GM19372 (cell line): ENCODE results near the gene SUB1.

Experiments
- ATAC-seq: cut with Tn5 transposase; IDR thresholded peaks from one replicate; pipeline ENCODE4 v1.9.1; 2021; ENCODE audit warnings: mild to moderate bottlenecking, low read depth, moderate library complexity; ENCODE audit not compliant: unreplicated experiment

SUB1 gene

DNA sequence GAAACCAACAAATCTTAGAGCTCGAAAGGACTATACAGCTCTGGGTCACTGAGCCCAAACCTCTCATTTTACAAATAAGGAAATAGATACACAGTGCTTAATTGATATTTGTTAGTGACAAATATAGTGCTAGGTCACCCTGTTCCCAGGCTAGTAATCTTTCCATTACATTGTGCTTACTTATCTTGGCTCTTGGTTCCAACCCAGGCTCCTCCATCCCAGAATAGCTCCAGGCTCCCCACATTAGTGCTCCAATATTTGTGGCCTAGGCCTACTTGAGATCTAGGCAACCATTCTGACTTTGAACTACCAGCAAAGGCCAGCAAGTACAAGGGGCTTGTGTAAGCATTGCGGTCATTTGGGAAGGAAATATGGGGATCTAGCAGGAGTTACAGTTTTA is 21.7 kb upstream of the SUB1 start:
- no peak for ATAC-seq

DNA sequence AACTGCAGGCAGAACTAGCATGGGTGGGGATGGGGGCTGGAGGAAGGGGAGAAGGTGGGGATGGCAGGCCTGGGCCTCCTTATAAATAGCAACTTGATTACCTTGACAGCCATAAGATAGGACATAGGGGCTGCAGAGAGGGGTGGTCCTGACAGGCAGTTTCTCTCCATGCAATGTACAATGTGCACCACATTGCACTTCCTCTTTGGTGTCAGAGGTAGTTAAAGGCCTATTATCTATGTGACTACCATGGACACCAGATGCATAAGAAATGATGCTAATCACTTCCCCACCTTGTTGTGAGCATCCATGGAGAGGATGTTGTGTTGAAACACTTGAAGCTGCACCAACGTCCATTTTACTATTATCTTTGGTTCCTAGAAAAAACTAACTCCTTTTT is 20.2 kb upstream of the SUB1 start:
- no peak for ATAC-seq

DNA sequence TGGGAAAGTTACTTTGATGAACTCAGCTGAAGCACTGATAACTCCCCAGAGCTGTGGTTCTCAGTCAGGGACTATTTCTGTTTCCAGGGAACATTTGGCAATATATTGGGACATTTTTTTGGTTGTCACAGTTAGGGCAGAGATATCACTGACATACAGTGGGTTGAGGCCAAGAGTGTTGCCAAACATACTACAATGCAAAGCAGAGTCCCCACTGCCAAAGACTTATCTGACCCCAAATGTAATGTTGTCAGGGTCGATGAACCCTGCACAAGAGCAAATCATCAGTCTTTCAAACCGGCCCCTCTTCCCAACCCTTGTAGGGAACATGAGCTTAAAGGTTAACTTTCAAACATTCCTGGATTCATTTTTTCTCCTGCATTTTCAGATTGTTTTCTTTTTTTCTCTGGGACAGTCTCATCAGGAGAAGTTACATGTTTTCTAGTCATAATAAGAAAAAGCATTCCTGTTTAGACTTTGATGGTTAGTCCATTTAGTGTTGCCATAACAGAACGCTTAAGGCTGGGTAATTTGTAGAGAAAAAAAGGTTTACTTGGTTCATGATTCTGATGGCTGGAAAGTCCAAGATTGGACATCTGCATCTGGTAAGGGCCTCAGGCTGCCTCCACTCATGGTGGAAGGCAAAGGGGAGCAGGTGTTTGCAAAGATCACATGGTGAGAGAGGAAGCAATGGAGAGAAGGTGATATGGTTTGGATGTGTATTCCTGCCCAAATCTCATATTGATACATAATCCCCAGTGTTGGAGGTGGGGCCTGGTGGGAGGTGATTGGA is 18.8 kb upstream of the SUB1 start:
- ATAC-seq, result no peak

DNA sequence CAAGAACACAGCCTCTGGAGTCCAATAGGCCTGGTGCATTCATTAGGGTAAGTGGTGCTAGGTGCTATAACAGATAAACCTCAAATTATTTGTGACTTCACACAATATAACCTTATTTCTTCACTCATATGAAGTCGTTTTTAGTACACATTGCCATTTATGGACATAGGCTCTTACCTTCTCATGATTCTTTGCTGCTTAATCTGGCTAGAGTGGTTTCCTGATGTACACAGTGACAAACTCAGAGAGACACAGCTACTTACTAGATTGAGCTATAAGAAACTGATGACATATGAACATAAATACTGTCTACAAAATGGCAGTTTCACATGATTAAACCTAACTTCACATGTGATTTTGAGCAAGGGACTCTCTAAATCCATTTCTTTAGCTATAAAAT is 14.2 kb upstream of the SUB1 start:
- ATAC-seq, result no peak

DNA sequence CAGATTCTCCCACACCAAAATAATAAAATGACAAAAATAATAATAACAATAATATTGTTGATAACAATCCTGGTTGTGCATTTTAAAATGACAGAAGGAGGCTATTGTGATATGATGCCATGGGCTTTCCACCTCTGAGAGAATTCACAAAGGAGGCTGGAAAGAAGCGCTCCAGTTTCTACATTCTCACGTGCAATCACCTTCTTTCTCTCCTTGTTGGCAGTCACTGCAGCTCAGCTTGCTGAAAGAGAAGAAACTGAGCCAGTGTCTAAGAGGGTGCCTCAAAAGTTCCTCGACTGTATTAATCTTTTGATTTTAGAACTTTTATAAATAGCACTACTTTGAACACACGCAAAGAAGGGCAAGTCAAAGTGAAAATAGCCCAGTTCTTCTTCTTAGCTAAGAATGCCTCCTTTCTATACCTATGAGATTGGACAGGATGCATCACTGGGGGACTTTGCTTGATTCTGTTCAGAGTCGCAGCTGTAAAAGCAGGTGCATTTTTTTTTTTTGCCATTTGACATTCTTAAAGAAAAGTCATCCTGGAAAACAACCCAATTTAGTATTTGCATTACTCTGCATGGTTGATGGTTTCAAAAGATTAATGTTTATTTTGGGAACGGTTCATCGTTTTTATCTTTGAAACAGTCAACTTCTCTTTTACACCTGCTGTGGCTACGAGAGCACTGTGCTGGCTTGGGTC is 12.4 kb upstream of the SUB1 start:
- peak; percentile 90 for ATAC-seq

GRCh38 chr5:32573481-32573854 is 11.9 kb upstream of the SUB1 start:
- ATAC-seq, result peak; percentile 0

- no peak for ATAC-seq
Observed at GRCh38 chr5:32574540-32575175, 10.7 kb upstream of the SUB1 start.

DNA sequence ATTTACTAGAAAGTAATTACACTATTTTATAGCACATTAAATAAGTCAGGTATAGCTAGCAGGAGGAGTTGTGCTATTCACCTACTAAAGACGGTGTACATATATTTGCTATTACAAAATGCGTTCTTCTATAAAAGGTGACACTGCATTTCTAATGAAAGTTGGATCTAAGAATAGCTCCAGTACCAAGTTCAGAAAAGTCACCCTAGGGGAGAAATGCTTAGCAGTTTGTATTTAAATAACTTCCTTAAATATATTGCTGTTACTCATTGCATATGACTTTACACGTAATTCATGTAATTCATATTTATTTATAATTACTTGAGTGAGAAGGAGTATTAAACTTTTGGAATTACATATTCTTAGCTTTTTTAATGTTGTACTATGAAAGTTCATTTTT is 7.0 kb upstream of the SUB1 start:
- no peak for ATAC-seq

- ATAC-seq, result no peak
Observed at GRCh38 chr5:32578764-32579163, 6.6 kb upstream of the SUB1 start.

- no peak for ATAC-seq
Observed at GRCh38 chr5:32581010-32581785, 4.2 kb upstream of the SUB1 start.

DNA sequence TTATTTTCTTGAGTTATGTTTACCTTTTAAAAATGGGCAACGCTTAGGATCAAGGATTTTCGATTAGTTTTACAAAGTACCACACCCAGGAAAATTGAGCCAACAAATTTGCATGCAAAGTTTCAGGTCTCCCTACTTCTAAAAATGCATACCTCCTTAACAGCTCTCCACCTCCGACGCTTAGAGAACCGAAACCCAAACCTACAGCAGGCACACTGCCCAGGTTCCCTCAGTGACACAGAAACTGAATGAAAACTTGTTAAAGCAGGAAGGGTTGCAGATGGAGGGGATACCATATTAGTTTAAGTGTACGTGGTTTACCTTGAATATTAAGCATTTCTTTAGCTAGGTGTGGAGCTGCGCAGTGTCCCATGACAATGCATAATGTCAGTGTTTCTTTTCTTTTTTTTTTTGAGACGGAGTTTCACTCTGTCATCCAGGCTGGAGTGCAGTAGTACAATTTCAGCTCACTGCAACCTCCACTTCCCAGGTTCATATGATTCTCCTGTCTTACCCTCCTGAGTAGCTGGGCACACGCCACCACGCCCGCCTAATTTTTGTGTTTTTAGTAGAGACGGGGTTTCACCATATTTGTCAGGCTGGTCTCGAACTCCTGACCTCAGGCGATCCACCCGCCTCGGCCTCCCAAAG is 1.6 kb upstream of the SUB1 start:
- ATAC-seq, result peak; percentile 68

DNA sequence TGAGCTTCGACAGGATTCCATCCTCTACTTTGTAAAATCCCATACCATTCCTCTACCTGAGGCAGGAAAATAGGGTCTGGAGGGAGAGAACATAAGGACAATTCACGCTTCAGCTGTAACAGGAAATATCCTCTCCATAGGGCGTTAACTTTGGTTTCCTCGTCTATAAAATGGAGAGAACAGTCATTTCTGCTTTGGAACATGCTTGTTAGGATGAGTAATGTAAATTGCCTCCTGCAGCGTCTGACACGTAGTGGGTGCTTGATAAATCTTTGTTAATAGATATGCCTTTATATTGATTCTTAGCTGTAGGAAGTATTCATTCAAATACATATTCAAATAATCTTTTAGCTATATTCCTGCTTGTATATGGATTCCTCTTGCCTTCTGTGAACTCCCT is 711 bp upstream of the SUB1 start:
- no peak for ATAC-seq

- ATAC-seq, result no peak
Observed at GRCh38 chr5:32585122-32585445, 273 bp upstream of the SUB1 start.

DNA sequence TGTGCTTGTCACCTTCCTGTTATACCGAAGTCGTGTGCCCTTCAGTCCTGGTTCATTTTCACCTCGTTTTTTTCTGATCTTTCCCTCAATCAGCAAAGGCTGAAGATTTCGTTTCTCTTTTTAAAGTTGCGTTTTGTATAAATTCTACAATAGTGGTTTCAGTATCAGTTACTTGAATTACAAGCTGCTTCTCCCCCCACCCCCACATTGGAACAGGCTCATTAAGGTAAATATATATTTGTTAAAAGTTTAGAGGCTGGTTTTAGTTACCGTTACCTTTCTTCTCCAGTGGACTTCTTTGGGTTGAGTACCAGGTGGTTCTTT is 881 bp downstream of the SUB1 start:
- no peak for ATAC-seq

- ATAC-seq, result no peak
Observed at GRCh38 chr5:32587067-32587551, 1.8 kb downstream of the SUB1 start.

DNA sequence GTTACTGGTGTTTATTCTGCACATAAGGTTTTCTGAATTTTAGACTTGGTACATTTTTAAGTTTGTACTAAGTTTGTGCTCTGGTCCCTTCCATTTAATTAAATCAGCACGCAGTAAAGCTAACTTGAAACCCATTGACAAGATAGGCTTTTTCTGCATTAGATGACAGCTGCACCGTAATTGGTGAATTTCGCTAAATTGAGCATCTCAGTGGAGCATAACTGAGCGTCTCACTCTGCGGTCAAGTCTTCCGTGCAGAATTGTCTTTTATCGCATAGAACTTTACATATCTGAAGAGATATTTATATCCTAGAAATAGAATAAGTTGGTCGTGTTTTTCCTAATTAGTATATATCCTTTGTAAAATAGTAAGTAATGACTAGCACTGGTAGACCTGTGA is 4.1 kb downstream of the SUB1 start:
- no peak for ATAC-seq

DNA sequence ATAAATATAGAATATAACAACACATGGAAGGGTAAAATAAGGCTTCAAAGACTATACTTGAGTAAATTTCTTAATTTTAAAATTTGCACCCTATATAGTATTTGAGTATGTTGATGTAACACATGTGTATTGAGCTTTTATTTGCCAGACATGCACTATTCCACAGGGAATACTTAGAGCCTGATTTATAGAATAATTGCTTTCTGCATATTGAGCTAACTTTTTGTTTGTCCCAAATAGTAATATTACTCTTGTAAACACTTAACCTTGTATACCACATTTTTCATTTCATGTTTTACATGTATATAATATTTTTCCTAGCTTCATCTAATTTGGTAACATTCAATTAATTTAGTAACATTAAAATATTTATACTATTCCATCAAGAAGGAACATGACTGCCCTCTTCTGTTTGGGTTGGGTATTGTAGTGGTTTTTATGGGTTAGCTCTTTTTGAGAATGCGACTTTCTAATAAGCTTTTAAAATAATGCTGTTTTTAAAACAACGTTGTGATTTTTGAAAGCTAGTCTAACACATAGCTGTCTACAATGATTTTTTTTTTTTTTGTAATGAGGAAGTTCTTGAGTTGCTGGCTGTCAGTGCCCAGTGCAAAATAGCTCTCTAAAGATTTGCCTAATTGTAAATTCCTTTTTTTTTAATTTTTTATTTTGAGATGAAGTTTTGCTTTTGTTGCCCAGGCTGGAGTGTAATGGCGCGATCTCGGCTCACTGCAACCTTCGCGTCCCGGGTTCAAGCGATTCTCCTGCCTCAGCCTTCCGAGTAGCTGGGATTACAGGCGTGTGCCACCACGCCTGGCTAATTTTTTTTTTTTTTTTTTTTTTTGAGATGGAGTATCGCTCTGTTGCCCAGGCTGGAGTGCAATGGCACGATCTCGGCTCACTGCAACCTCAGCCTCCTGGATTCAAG is 4.8 kb downstream of the SUB1 start:
- no peak for ATAC-seq

GRCh38 chr5:32595118-32595517 is 9.8 kb downstream of the SUB1 start:
- ATAC-seq, result no peak

DNA sequence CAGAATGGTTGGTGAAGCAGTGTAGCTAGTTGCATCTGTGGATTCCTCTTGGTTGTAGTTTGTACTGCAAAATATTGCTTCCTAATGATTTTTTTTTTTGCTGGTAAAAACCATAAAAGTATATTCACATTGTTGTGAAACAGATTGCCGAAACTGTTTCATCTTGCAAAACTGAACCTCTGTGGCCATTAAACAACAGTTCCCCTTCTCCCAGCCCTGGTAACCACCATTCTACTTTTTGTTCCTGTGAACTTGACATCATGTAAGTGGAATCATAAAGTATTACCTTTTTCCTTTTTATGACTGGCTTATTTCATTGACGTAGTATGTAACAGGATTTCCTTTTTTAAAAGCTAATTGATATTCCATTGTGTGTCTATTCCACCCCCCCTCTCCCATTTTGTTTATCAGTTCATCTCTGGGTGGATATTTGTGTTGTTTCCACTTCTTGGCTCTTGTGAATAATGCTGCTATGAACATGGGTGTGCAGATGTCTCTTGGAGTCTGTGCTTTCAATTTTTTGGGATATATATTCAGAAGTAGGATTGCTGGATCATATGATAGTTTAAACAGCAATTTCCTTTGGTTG is 11.8 kb downstream of the SUB1 start:
- ATAC-seq, result no peak
